NT2/D1 (cell line): ENCODE data around the gene GDNF.

Source experiments
- SUZ12 ChIP-seq: IDR thresholded peaks from 2 replicates; pipeline ENCODE4 v1.6.1; 2011; ENCODE audit not compliant: insufficient read length, insufficient read depth; ENCODE audit errors: extremely low read depth
- YY1 ChIP-seq: IDR thresholded peaks from 2 replicates; pipeline ENCODE4 v1.6.1; 2011; ENCODE audit not compliant: insufficient read length, insufficient read depth
- ZNF274 ChIP-seq: IDR thresholded peaks from 2 replicates; pipeline ENCODE4 v1.6.1; 2011; ENCODE audit warnings: mild to moderate bottlenecking, low read depth, low read length

DNA sequence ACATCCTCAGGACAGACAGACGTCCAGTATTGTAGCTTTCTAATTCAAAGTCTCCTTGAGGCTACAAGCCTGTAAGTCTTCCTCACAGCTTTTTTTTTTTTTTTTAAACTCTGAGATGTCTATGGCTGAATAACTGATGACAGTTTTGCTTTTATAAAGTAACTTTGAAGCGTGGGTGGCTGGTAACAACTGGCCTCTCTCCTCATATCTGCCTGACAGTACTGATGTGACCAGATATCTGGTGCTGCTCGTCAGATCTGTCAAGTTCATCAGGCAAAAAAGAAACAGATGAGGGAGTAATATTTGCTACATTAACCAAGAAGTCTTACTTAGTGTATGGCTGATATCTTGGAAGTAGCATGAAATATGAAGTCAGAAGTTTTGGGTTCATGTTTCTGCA is 72.6 kb downstream of the GDNF start:
- no peak for TF ChIP-seq ZNF274
- no peak for TF ChIP-seq YY1
- no peak for TF ChIP-seq SUZ12
